Liver (tissue), 9 donors: ENCODE measurements around the gene STK40. TPM values are rescaled to one million over a fixed set of nuclear protein-coding genes. Genes with fewer than 3 reads are reported as not detected.

ENCODE experiments used
- DNase-seq: peaks from one replicate; pipeline ENCODE4 v3.0.0-alpha.2; 2017; ENCODE audit warnings: low spot score
- H3K27ac ChIP-seq, 2 donors: one replicate each; pipeline ENCODE4 v1.7.0; 2013; ENCODE audit warnings: inconsistent platforms in 2 of 2, low read length in 2 of 2, control low read depth in 1 of 2, low read depth in 1 of 2, mild to moderate bottlenecking in 1 of 2
- H3K27me3 ChIP-seq, 4 donors: one replicate each; pipeline versions ENCODE4 v1.6.1 to v1.7.0; 2013; ENCODE audit warnings: low read length in 3 of 4, inconsistent platforms in 1 of 4, mild to moderate bottlenecking in 1 of 4, moderate library complexity in 1 of 4; ENCODE audit not compliant: control insufficient read depth in 4 of 4, insufficient read depth in 4 of 4
- H3K36me3 ChIP-seq, 4 donors: one replicate each; pipeline versions ENCODE4 v1.6.1 to v1.7.0; 2013; ENCODE audit warnings: low read length in 3 of 4, mild to moderate bottlenecking in 3 of 4, low read depth in 1 of 4, moderate library complexity in 1 of 4; ENCODE audit not compliant: control insufficient read depth in 4 of 4, insufficient read depth in 3 of 4
- H3K4me1 ChIP-seq, 4 donors: one replicate each; pipeline versions ENCODE4 v1.6.1 to v1.7.0; 2013; ENCODE audit warnings: low read length in 3 of 4, mild to moderate bottlenecking in 3 of 4, moderate library complexity in 1 of 4; ENCODE audit not compliant: control insufficient read depth in 4 of 4, insufficient read depth in 4 of 4
- H3K4me3 ChIP-seq, 3 donors: one replicate each; pipeline versions ENCODE4 v1.6.1 to v1.7.0; 2013; ENCODE audit warnings: low read length in 3 of 3, control low read depth in 1 of 3, low read depth in 1 of 3, mild to moderate bottlenecking in 1 of 3
- H3K9ac ChIP-seq, 2 donors: one replicate each; pipeline ENCODE4 v1.7.0; 2013; ENCODE audit warnings: low read length in 2 of 2, mild to moderate bottlenecking in 2 of 2, moderate library complexity in 2 of 2, control low read depth in 1 of 2, low read depth in 1 of 2
- H3K9me3 ChIP-seq, 4 donors: one replicate each; pipeline versions ENCODE4 v1.6.1 to v1.7.0; 2013; ENCODE audit warnings: low read length in 3 of 4; ENCODE audit not compliant: control insufficient read depth in 4 of 4
- ATF3 ChIP-seq: IDR thresholded peaks from 2 replicates; pipeline ENCODE4 v1.6.1; 2016; ENCODE audit warnings: antibody characterized with exemption
- CTCF ChIP-seq: fragments of 150-350 bp; IDR thresholded peaks from 2 replicates; pipeline ENCODE4 v1.5.1; 2017; ENCODE audit warnings: improper control_type of control experiment, low read depth, low read length; ENCODE audit not compliant: missing input control
- EGR1 ChIP-seq, 2 donors: IDR thresholded peaks; 2 replicates each; pipeline ENCODE4 v1.6.1; 2016 to 2018; ENCODE audit warnings: antibody characterized with exemption in 2 of 2, low read depth in 2 of 2
- FOXA1 ChIP-seq: IDR thresholded peaks from 2 replicates; pipeline ENCODE4 v1.6.1; 2016; ENCODE audit warnings: antibody characterized with exemption
- FOXA2 ChIP-seq: IDR thresholded peaks from 2 replicates; pipeline ENCODE4 v1.6.1; 2016; ENCODE audit warnings: antibody characterized with exemption
- GABPA ChIP-seq, 2 donors: IDR thresholded peaks in 1 of 2; conservative IDR thresholded peaks in 1 of 2; 2 replicates each; pipeline ENCODE4 v1.6.1; 2016; ENCODE audit warnings: antibody characterized with exemption in 2 of 2, mild to moderate bottlenecking in 1 of 2, moderate library complexity in 1 of 2
- HNF4A ChIP-seq, 2 donors: conservative IDR thresholded peaks; 2 replicates each; pipeline ENCODE4 v1.6.1; 2016; ENCODE audit warnings: antibody characterized with exemption in 2 of 2, mild to moderate bottlenecking in 2 of 2
- HNF4G ChIP-seq: IDR thresholded peaks from 2 replicates; pipeline ENCODE4 v1.6.1; 2016; ENCODE audit warnings: antibody characterized with exemption
- JUND ChIP-seq, 2 donors: IDR thresholded peaks; 2 replicates each; pipeline ENCODE4 v1.6.1; 2016; ENCODE audit warnings: antibody characterized with exemption in 2 of 2
- MAX ChIP-seq: IDR thresholded peaks from 2 replicates; pipeline ENCODE4 v1.6.1; 2016; ENCODE audit warnings: antibody characterized with exemption
- NR2F2 ChIP-seq: IDR thresholded peaks from 2 replicates; pipeline ENCODE4 v1.6.1; 2016; ENCODE audit warnings: antibody characterized with exemption
- RAD21 ChIP-seq, 2 donors: IDR thresholded peaks; 2 replicates each; pipeline ENCODE4 v1.6.1; 2016; ENCODE audit warnings: antibody characterized with exemption in 2 of 2, mild to moderate bottlenecking in 2 of 2
- REST ChIP-seq: IDR thresholded peaks from 2 replicates; pipeline ENCODE4 v1.6.1; 2016; ENCODE audit warnings: antibody characterized with exemption, mild to moderate bottlenecking
- RXRA ChIP-seq, 2 donors: IDR thresholded peaks; 2 replicates each; pipeline ENCODE4 v1.6.1; 2017 to 2018; ENCODE audit warnings: antibody characterized with exemption in 2 of 2, mild to moderate bottlenecking in 1 of 2
- SP1 ChIP-seq: IDR thresholded peaks from 2 replicates; pipeline ENCODE4 v1.6.1; 2018; ENCODE audit warnings: antibody characterized with exemption, mild to moderate bottlenecking
- TAF1 ChIP-seq: conservative IDR thresholded peaks from 2 replicates; pipeline ENCODE4 v1.6.1; 2016; ENCODE audit warnings: antibody characterized with exemption, mild to moderate bottlenecking
- YY1 ChIP-seq: IDR thresholded peaks from 2 replicates; pipeline ENCODE4 v1.6.1; 2016; ENCODE audit warnings: antibody characterized with exemption, mild to moderate bottlenecking
- ZBTB33 ChIP-seq: IDR thresholded peaks from 2 replicates; pipeline ENCODE4 v1.6.1; 2016; ENCODE audit warnings: antibody characterized with exemption
- WGBS: extraction: QIAGEN DNeasy Blood & Tissue Kit; methylation state at CpG from one replicate; pipeline ENCODE4 v1.1.7; 2013; 5-methylcytosine and 5-hydroxymethylcytosine counted together
- polyA plus RNA-seq, 2 donors: library from polyadenylated mRNA; stranded (reverse) in 1 of 2; unstranded in 1 of 2; fragments of 200-250 nt in 1 of 2; fragments of >200 nt in 1 of 2; fragmentation: Nextera tagmentation in 1 of 2; extraction: Ambion mirVana in 1 of 2; gene quantifications; one replicate each; pipeline versions ENCODE4 v1.2.1 to v1.2.3, GENCODE V29; 2013 to 2015
- total RNA-seq, 2 donors: library from RNA; depleted of rRNA; stranded (reverse); fragments of >200 nt; gene quantifications; one replicate each; pipeline ENCODE4 v1.2.3, GENCODE V29; 2014
- donor health status: healthy.
- donor health status: healthy.
- donor health status: healthy.
- donor health status: healthy.
- donor health status: healthy.

STK40 gene
- total and polyA plus RNA-seq, 4 donors: 13.0 to 26.8 (median 21.9) TPM

GRCh38 chr1:36330940-36331339 is 54.8 kb downstream of the STK40 start:
- Histone ChIP-seq H3K27me3 (no peaks in the 10 kb centered on the region), H3K4me1 (no peaks in the 10 kb centered on the region), H3K4me3 (no peak overlapping the region), H3K36me3 (no peaks in the 10 kb centered on the region), H3K9ac (no peak overlapping the region), H3K9me3 (no peaks in the 10 kb centered on the region), H3K27ac (no peak overlapping the region)
- TF ChIP-seq GABPA (IDR thresholded peaks at IDR 0.05 in 1 of 2, conservative IDR thresholded peaks at IDR 0.05 in 1 of 2) (no peak), SP1 (no peak), REST (no peak), NR2F2 (no peak), MAX (no peak)
- DNase-seq: no peak
- whole genome bisulfite sequencing: 93% methylated on average over 15 of the region's 15 CpGs

- no peak for TF ChIP-seq TAF1
- TF ChIP-seq YY1: no peak
- no peak for TF ChIP-seq SP1
- no peak for TF ChIP-seq REST
- TF ChIP-seq NR2F2: no peak
- no peak for TF ChIP-seq HNF4A (conservative IDR thresholded peaks at IDR 0.05)
- TF ChIP-seq CTCF: no peak
- TF ChIP-seq MAX: no peak
- no peak for TF ChIP-seq JUND (IDR thresholded peaks at IDR 0.05)
- TF ChIP-seq ZBTB33: no peak
- no peak for TF ChIP-seq RAD21 (IDR thresholded peaks at IDR 0.05)
- no peak for TF ChIP-seq FOXA2
- TF ChIP-seq EGR1 (IDR thresholded peaks at IDR 0.05; ENCODE audit: low read depth in 2 of 2): no peak
- no peak for TF ChIP-seq ATF3
- TF ChIP-seq HNF4G: no peak
- TF ChIP-seq FOXA1: no peak
- no peak for TF ChIP-seq RXRA (IDR thresholded peaks at IDR 0.05)
- DNase-seq: no peak
- Histone ChIP-seq H3K9ac (no peak overlapping the region), H3K27ac (no peak overlapping the region), H3K4me3 (no peak overlapping the region), H3K4me1 (no peaks in the 10 kb centered on the region), H3K9me3 (no peaks in the 10 kb centered on the region), H3K27me3 (no peaks in the 10 kb centered on the region), H3K36me3 (no peaks in the 10 kb centered on the region)
- WGBS: 94% methylated on average over 9 of the region's 9 CpGs
Measured at GRCh38 chr1:36329817-36330216, 55.9 kb downstream of the STK40 start.
